B cell (primary cell): ENCODE results near the gene BSG.

Source experiments
- EZH2 ChIP-seq: IDR thresholded peaks from 2 replicates; pipeline ENCODE4 v1.6.1; 2012; ENCODE audit warnings: borderline replicate concordance, low read depth, mild to moderate bottlenecking, moderate library complexity, low read length; ENCODE audit not compliant: insufficient read depth, poor library complexity, severe bottlenecking
- TF ChIP-seq, protein P1 (sequence below): fragments of 200-600 bp; IDR thresholded peaks from one replicate; pipeline ENCODE4 v1.8.0; 2022; ENCODE audit warnings: antibody characterized with exemption, mild to moderate bottlenecking

DNA sequence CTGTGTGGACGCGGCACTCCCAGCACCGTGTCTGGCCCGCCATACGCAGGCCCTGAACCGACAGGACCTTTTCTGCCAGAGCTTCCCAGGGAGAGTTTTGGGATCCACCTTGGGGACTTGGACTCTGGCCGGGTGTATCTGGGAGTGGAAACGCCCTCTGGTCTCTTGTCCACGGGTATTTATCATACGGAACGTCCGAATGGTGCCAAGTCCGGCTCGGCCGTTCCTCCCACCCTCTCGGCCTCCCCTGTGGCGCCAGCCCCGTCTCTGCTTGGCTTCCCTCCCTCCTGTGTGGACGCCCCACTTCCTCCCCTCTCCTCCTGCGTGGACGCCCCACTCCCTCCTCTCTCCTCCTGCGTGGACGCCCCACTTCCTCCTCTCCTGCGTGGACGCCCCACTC lies 29.4 kb downstream of the BSG start:
- TF ChIP-seq, protein P1, sequence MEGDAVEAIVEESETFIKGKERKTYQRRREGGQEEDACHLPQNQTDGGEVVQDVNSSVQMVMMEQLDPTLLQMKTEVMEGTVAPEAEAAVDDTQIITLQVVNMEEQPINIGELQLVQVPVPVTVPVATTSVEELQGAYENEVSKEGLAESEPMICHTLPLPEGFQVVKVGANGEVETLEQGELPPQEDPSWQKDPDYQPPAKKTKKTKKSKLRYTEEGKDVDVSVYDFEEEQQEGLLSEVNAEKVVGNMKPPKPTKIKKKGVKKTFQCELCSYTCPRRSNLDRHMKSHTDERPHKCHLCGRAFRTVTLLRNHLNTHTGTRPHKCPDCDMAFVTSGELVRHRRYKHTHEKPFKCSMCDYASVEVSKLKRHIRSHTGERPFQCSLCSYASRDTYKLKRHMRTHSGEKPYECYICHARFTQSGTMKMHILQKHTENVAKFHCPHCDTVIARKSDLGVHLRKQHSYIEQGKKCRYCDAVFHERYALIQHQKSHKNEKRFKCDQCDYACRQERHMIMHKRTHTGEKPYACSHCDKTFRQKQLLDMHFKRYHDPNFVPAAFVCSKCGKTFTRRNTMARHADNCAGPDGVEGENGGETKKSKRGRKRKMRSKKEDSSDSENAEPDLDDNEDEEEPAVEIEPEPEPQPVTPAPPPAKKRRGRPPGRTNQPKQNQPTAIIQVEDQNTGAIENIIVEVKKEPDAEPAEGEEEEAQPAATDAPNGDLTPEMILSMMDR = no peak
- no peak for TF ChIP-seq EZH2
